Trophoblast cell (in vitro differentiated cells and primary cell): ENCODE data around the gene ANGPTL7.

Source experiments
- DNase-seq, 2 donors: peaks; one replicate each; pipeline ENCODE4 v3.0.0-alpha.2; 2016
- H2AFZ ChIP-seq: 2 replicates; pipeline ENCODE4 v1.6.1; 2013; ENCODE audit warnings: low read length, moderate library complexity, mild to moderate bottlenecking; ENCODE audit not compliant: insufficient read depth, poor library complexity
- H2AK5ac ChIP-seq: 2 replicates; pipeline ENCODE4 v1.6.1; 2013; ENCODE audit warnings: mild to moderate bottlenecking, low read length
- H2BK120ac ChIP-seq: 2 replicates; pipeline ENCODE4 v1.6.1; 2013; ENCODE audit warnings: low read length, mild to moderate bottlenecking, moderate library complexity; ENCODE audit not compliant: insufficient read depth, poor library complexity
- H2BK12ac ChIP-seq: 2 replicates; pipeline ENCODE4 v1.6.1; 2013; ENCODE audit warnings: mild to moderate bottlenecking, low read length, moderate library complexity
- H2BK5ac ChIP-seq: 2 replicates; pipeline ENCODE4 v1.6.1; 2013; ENCODE audit warnings: low read length, low read depth, moderate library complexity, mild to moderate bottlenecking; ENCODE audit not compliant: poor library complexity
- H3K14ac ChIP-seq: 2 replicates; pipeline ENCODE4 v1.6.1; 2013; ENCODE audit warnings: mild to moderate bottlenecking, low read length
- H3K18ac ChIP-seq: 2 replicates; pipeline ENCODE4 v1.6.1; 2013; ENCODE audit warnings: mild to moderate bottlenecking, low read length
- H3K23ac ChIP-seq: 2 replicates; pipeline ENCODE4 v1.6.1; 2013; ENCODE audit warnings: low read length
- H3K27ac ChIP-seq: 2 replicates; pipeline ENCODE4 v1.5.1; 2013; ENCODE audit warnings: low read depth, mild to moderate bottlenecking, inconsistent platforms, low read length, moderate library complexity
- H3K27me3 ChIP-seq: 2 replicates; pipeline ENCODE4 v1.6.1; 2013; ENCODE audit warnings: inconsistent platforms, mild to moderate bottlenecking, low read length, moderate library complexity; ENCODE audit not compliant: insufficient read depth
- H3K36me3 ChIP-seq, 2 experiments: 1 replicate in 1 of 2; 2 replicates in 1 of 2; pipeline ENCODE4 v1.6.1; 2013; ENCODE audit warnings: low read length in 2 of 2, mild to moderate bottlenecking in 2 of 2, moderate library complexity in 1 of 2; ENCODE audit not compliant: insufficient read depth in 2 of 2, control insufficient read depth in 1 of 2
- H3K4ac ChIP-seq: 2 replicates; pipeline ENCODE4 v1.6.1; 2013; ENCODE audit warnings: low read depth, mild to moderate bottlenecking, low read length, moderate library complexity
- H3K4me1 ChIP-seq, 2 experiments: 1 replicate in 1 of 2; 2 replicates in 1 of 2; pipeline ENCODE4 v1.6.1; 2013; ENCODE audit warnings: low read length in 2 of 2, mild to moderate bottlenecking in 2 of 2, moderate library complexity in 1 of 2; ENCODE audit not compliant: insufficient read depth in 2 of 2, control insufficient read depth in 1 of 2
- H3K4me2 ChIP-seq: 2 replicates; pipeline ENCODE4 v1.6.1; 2013; ENCODE audit warnings: inconsistent platforms, mild to moderate bottlenecking, low read length, moderate library complexity
- H3K4me3 ChIP-seq: 2 replicates; pipeline ENCODE4 v1.5.1; 2013; ENCODE audit warnings: mild to moderate bottlenecking, low read depth, low read length, inconsistent platforms
- H3K79me1 ChIP-seq: one replicate; pipeline ENCODE4 v1.6.1; 2013; ENCODE audit warnings: low read length
- H3K79me2 ChIP-seq: 2 replicates; pipeline ENCODE4 v1.6.1; 2013; ENCODE audit warnings: low read length, mild to moderate bottlenecking; ENCODE audit not compliant: control insufficient read depth, insufficient read depth, poor library complexity
- H3K9ac ChIP-seq: 2 replicates; pipeline ENCODE4 v1.6.1; 2013; ENCODE audit warnings: mild to moderate bottlenecking, low read length
- H3K9me3 ChIP-seq: 2 replicates; pipeline ENCODE4 v1.6.1; 2013; ENCODE audit warnings: low read depth, mild to moderate bottlenecking, control low read depth, inconsistent platforms, low read length; ENCODE audit not compliant: insufficient read depth
- H4K12ac ChIP-seq: 2 replicates; pipeline ENCODE4 v1.6.1; 2013; ENCODE audit warnings: low read depth, mild to moderate bottlenecking, low read length, moderate library complexity
- H4K8ac ChIP-seq: 2 replicates; pipeline ENCODE4 v1.6.1; 2013; ENCODE audit warnings: low read depth, mild to moderate bottlenecking, low read length, moderate library complexity
- H4K91ac ChIP-seq: one replicate; pipeline ENCODE4 v1.6.1; 2013; ENCODE audit warnings: low read depth, mild to moderate bottlenecking, low read length, moderate library complexity
- WGBS: extraction: QIAGEN DNeasy Blood & Tissue Kit; methylation state at CpG from one replicate; pipeline ENCODE4 v1.1.7; 2013; ENCODE audit warnings: missing lambda C conversion rate; ENCODE audit not compliant: insufficient read length, insufficient coverage; ENCODE audit errors: extremely low coverage; 5-methylcytosine and 5-hydroxymethylcytosine counted together

ANGPTL7 gene

GRCh38 chr1:11156441-11156840 is 32.7 kb upstream of the ANGPTL7 start:
- H2AK5ac ChIP-seq: no peak overlapping the region
- no peak overlapping the region for H2AFZ ChIP-seq
- DNase-seq: no peak
- H4K12ac ChIP-seq: no peak overlapping the region
- no peak overlapping the region for H2BK12ac ChIP-seq
- H3K4ac ChIP-seq: no peak overlapping the region
- peaks cover 4 to 12% of the 10 kb centered on the region in 2 experiments for H3K36me3 ChIP-seq
- no peak overlapping the region for H3K18ac ChIP-seq
- no peak overlapping the region for H3K4me2 ChIP-seq
- no peak overlapping the region for H3K9ac ChIP-seq
- peaks cover 2 to 8% of the 10 kb centered on the region in 2 experiments for H3K4me1 ChIP-seq
- H3K27me3 ChIP-seq: no peaks in the 10 kb centered on the region
- no peak overlapping the region for H2BK5ac ChIP-seq
- no peak overlapping the region for H3K14ac ChIP-seq
- no peak overlapping the region for H3K27ac ChIP-seq
- no peak overlapping the region for H3K23ac ChIP-seq
- H3K79me1 ChIP-seq: no peaks in the 10 kb centered on the region
- H4K91ac ChIP-seq: no peak overlapping the region
- no CpG with 5 or more reads among the region's 3 CpGs for WGBS
- H4K8ac ChIP-seq: no peak overlapping the region
- H3K9me3 ChIP-seq: no peaks in the 10 kb centered on the region
- no peak overlapping the region for H2BK120ac ChIP-seq
- H3K79me2 ChIP-seq: no peaks in the 10 kb centered on the region
- H3K4me3 ChIP-seq: no peak overlapping the region

DNA sequence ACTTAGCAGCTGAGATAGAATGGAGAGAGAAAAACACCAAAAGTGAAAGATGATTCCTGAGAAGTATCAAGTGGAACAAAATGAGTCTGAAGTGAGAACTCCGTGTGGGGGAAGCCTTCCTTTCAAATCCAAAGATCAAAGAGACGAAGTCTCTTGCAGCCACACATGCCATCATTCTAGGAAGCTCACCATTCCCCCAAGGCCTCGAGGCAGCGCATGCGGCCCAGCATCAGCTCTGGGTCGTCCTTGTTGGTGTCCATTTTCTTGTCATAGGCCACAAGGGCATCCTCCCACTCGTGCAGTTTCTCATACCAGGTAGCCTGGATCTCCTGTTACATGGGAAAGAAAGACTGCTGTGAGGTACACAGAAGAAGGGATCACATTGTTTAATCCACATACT is 32.2 kb upstream of the ANGPTL7 start:
- no peak overlapping the region for H2BK12ac ChIP-seq
- H4K8ac ChIP-seq: no peak overlapping the region
- WGBS: no CpG with 5 or more reads among the region's 7 CpGs
- H3K14ac ChIP-seq: no peak overlapping the region
- H4K91ac ChIP-seq: no peak overlapping the region
- H2BK5ac ChIP-seq: no peak overlapping the region
- no peak overlapping the region for H2AFZ ChIP-seq
- no peak overlapping the region for H3K4me3 ChIP-seq
- no peak overlapping the region for H2BK120ac ChIP-seq
- H4K12ac ChIP-seq: no peak overlapping the region
- no peaks in the 10 kb centered on the region for H3K79me1 ChIP-seq
- H3K4me2 ChIP-seq: no peak overlapping the region
- no peak overlapping the region for H3K4ac ChIP-seq
- H3K9ac ChIP-seq: no peak overlapping the region
- H3K27ac ChIP-seq: no peak overlapping the region
- H3K9me3 ChIP-seq: no peaks in the 10 kb centered on the region
- peaks cover 2 to 8% of the 10 kb centered on the region in 2 experiments for H3K4me1 ChIP-seq
- H3K27me3 ChIP-seq: no peaks in the 10 kb centered on the region
- no peak for DNase-seq
- no peak overlapping the region for H3K18ac ChIP-seq
- no peaks in the 10 kb centered on the region for H3K79me2 ChIP-seq
- H2AK5ac ChIP-seq: no peak overlapping the region
- H3K23ac ChIP-seq: no peak overlapping the region
- H3K36me3 ChIP-seq: peaks cover 4 to 11% of the 10 kb centered on the region in 2 experiments

GRCh38 chr1:11157394-11157793 is 31.8 kb upstream of the ANGPTL7 start:
- WGBS: no CpG with 5 or more reads among the region's 8 CpGs
- Histone ChIP-seq H3K23ac (no peak overlapping the region), H3K4me2 (no peak overlapping the region), H2AK5ac (no peak overlapping the region), H3K4me1 (peaks cover under 1 to 7% of the 10 kb centered on the region in 2 experiments), H3K4me3 (no peak overlapping the region), H4K8ac (no peak overlapping the region), H3K18ac (no peak overlapping the region), H3K9ac (no peak overlapping the region), H3K79me2 (no peaks in the 10 kb centered on the region), H3K9me3 (no peaks in the 10 kb centered on the region), H3K27me3 (no peaks in the 10 kb centered on the region), H4K12ac (no peak overlapping the region), H2BK5ac (no peak overlapping the region), H2BK120ac (no peak overlapping the region), H2BK12ac (no peak overlapping the region), H3K79me1 (no peaks in the 10 kb centered on the region), H4K91ac (no peak overlapping the region), H3K36me3 (peaks cover 4 to 10% of the 10 kb centered on the region in 2 experiments), H3K14ac (no peak overlapping the region), H3K27ac (no peak overlapping the region), H3K4ac (no peak overlapping the region), H2AFZ (no peak overlapping the region)
- DNase-seq: no peak

GRCh38 chr1:11157867-11158266 is 31.3 kb upstream of the ANGPTL7 start:
- Histone ChIP-seq H3K79me1 (no peaks in the 10 kb centered on the region), H3K9me3 (no peaks in the 10 kb centered on the region), H3K23ac (no peak overlapping the region), H2BK120ac (no peak overlapping the region), H3K18ac (no peak overlapping the region), H2BK12ac (no peak overlapping the region), H3K4me2 (no peak overlapping the region), H3K79me2 (no peaks in the 10 kb centered on the region), H3K9ac (no peak overlapping the region), H3K4me1 (peaks cover 0 to 6% of the 10 kb centered on the region in 2 experiments), H2BK5ac (no peak overlapping the region), H3K14ac (no peak overlapping the region), H4K91ac (no peak overlapping the region), H3K27ac (no peak overlapping the region), H3K27me3 (no peaks in the 10 kb centered on the region), H2AK5ac (no peak overlapping the region), H4K12ac (no peak overlapping the region), H4K8ac (no peak overlapping the region), H3K4me3 (no peak overlapping the region), H2AFZ (no peak overlapping the region), H3K4ac (no peak overlapping the region), H3K36me3 (peaks cover 4 to 9% of the 10 kb centered on the region in 2 experiments)
- no peak for DNase-seq
- no CpG with 5 or more reads among the region's 2 CpGs for WGBS
